Measurements from ENCODE around the gene THADA.

THADA gene

DNA sequence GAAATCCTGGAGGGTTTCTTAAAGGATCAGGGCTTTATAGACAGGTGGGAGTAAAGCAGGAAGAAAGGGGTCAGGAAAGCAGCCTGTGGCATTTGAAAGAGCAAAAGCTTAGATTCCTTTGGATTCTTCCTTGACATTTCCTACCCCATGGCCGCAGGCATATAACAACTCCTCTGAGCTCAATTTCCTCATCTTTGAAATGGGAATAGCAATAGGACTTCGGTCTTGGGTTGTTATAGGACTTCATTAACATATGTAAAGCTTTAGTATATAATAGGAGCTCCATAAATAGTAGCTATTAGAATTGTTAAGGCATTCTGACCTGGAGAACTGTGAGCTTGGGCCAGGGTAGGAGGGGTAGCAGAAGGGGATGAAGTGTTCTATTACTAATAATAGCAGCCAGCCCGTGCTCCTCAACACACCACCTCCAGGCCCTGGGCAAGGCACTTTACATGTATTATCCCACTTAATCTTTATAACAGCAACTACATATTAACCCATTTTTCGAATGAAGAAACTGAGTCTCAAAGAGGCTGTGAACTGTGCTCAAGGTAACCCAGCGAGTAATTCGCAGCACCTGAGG is 380.1 kb downstream of the THADA start:
- TF ChIP-seq, protein P1, sequence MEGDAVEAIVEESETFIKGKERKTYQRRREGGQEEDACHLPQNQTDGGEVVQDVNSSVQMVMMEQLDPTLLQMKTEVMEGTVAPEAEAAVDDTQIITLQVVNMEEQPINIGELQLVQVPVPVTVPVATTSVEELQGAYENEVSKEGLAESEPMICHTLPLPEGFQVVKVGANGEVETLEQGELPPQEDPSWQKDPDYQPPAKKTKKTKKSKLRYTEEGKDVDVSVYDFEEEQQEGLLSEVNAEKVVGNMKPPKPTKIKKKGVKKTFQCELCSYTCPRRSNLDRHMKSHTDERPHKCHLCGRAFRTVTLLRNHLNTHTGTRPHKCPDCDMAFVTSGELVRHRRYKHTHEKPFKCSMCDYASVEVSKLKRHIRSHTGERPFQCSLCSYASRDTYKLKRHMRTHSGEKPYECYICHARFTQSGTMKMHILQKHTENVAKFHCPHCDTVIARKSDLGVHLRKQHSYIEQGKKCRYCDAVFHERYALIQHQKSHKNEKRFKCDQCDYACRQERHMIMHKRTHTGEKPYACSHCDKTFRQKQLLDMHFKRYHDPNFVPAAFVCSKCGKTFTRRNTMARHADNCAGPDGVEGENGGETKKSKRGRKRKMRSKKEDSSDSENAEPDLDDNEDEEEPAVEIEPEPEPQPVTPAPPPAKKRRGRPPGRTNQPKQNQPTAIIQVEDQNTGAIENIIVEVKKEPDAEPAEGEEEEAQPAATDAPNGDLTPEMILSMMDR (IDR thresholded peaks at IDR 0.05) = no peak
- H3K36me3 ChIP-seq = no peaks in the 10 kb centered on the region
- H3K4me1 ChIP-seq (ENCODE audit: control insufficient read depth in 1 of 2, insufficient read depth in 1 of 2, low read depth in 1 of 2, low read length in 1 of 2) = peaks cover 91 to 94% of the 10 kb centered on the region in 2 experiments
- no peak overlapping the region for H3K4me3 ChIP-seq (ENCODE audit: low read depth in 1 of 2, low read length in 1 of 2)
- H3K9me3 ChIP-seq = no peaks in the 10 kb centered on the region
- no peaks in the 10 kb centered on the region for H3K27me3 ChIP-seq
- H3K27ac ChIP-seq = peak overlapping the region; percentile 10

DNA sequence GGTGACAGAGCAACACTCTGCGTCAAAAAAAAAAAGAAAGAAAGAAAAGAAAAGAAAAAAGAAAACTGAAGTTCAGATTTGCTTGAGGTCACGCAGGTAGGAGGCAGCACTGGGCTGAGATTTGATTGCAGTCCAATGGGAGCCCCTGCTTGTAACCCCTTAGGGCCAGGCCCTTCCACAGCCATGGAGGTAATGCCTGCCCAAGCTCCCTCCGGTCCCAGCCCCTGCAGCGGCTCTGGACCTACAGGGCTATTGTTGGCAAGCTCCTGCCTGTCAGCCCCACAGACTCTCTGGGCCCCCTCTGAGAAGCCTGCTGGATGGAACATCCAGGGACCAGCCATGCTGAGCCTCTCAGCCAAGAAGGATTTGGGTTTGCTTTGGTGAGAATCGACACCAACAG is 381.6 kb downstream of the THADA start:
- Histone ChIP-seq H3K4me1 (ENCODE audit: control insufficient read depth in 1 of 2, insufficient read depth in 1 of 2, low read depth in 1 of 2, low read length in 1 of 2) (peaks cover 91 to 95% of the 10 kb centered on the region in 2 experiments), H3K4me3 (ENCODE audit: low read depth in 1 of 2, low read length in 1 of 2) (peak overlapping the region in 1 of 2 experiments; percentile 53), H3K27ac (peak overlapping the region; percentile 95), H3K9me3 (no peaks in the 10 kb centered on the region), H3K27me3 (no peaks in the 10 kb centered on the region), H3K36me3 (no peaks in the 10 kb centered on the region)
- TF ChIP-seq, protein P1 (IDR thresholded peaks at IDR 0.05) = no peak

- TF ChIP-seq, protein P1 (IDR thresholded peaks at IDR 0.05) = peak; percentile 13
- Histone ChIP-seq H3K4me1 (ENCODE audit: control insufficient read depth in 1 of 2, insufficient read depth in 1 of 2, low read depth in 1 of 2, low read length in 1 of 2) (peaks cover 91 to 95% of the 10 kb centered on the region in 2 experiments), H3K4me3 (ENCODE audit: low read depth in 1 of 2, low read length in 1 of 2) (peak overlapping the region; percentile 39 to 53), H3K36me3 (no peaks in the 10 kb centered on the region), H3K9me3 (no peaks in the 10 kb centered on the region), H3K27ac (peak overlapping the region; percentile 95), H3K27me3 (no peaks in the 10 kb centered on the region)
Observed at GRCh38 chr2:43212931-43213330, 382.9 kb downstream of the THADA start.

GRCh38 chr2:43212216-43212835 is 383.5 kb downstream of the THADA start:
- H3K27me3 ChIP-seq = no peaks in the 10 kb centered on the region
- peak overlapping the region; percentile 39 to 53 for H3K4me3 ChIP-seq (ENCODE audit: low read depth in 1 of 2, low read length in 1 of 2)
- peak overlapping the region; percentile 95 for H3K27ac ChIP-seq
- no peaks in the 10 kb centered on the region for H3K9me3 ChIP-seq
- peaks cover 91 to 95% of the 10 kb centered on the region in 2 experiments for H3K4me1 ChIP-seq (ENCODE audit: control insufficient read depth in 1 of 2, insufficient read depth in 1 of 2, low read depth in 1 of 2, low read length in 1 of 2)
- H3K36me3 ChIP-seq = no peaks in the 10 kb centered on the region
- TF ChIP-seq, protein P1 (IDR thresholded peaks at IDR 0.05) = no peak

DNA sequence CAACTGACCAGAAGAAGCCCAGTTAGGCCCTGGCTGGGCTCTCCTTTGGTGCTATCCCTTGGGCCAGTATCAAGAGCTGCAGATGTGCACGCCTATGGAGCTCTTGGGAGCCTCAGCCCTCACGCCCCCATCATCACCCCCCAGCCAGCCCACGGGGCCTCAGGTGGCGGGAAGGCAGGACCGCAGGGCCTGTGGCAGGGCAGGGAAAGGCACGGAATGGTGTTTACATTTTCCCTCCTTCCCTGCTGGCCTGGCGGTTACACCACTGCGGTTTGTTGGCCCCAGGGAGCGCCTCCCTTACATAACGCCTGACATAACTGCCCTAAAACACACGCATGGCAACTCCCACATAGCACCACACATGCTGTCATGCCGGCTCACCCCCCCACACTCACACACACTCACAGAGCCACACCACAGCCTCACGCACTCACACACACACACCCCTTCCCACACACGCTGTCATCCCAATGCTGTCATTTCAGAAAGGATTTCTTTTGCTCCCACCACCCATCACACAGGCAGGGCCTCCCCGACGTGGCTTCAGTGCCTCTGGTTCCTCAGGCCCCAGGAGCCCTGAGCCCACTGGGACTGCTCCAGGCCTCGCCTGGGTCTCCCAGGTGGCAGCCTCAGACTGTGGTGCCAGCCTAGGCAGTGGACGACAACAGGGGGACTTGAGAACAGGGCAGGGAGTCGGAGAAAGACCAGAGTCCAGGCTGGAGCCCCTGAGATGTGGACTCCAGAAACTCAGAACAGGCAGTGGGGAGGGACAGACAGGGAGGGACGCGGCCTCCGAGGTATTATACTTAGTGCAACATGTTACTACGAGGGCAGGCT is 385.2 kb downstream of the THADA start:
- H3K27me3 ChIP-seq = no peaks in the 10 kb centered on the region
- H3K27ac ChIP-seq = peak overlapping the region; percentile 95
- peaks cover 98 to 99% of the 10 kb centered on the region in 2 experiments for H3K4me1 ChIP-seq (ENCODE audit: control insufficient read depth in 1 of 2, insufficient read depth in 1 of 2, low read depth in 1 of 2, low read length in 1 of 2)
- H3K9me3 ChIP-seq = no peaks in the 10 kb centered on the region
- TF ChIP-seq, protein P1 (IDR thresholded peaks at IDR 0.05) = no peak
- H3K4me3 ChIP-seq (ENCODE audit: low read depth in 1 of 2, low read length in 1 of 2) = peak overlapping the region; percentile 41 to 46
- no peaks in the 10 kb centered on the region for H3K36me3 ChIP-seq

Measured in neutrophil (primary cell).